Endothelial cell of umbilical vein (primary cell): ENCODE results near the gene SDHAF2.

Experiments
- EZH2 ChIP-seq: IDR thresholded peaks from 2 replicates; pipeline ENCODE4 v1.6.1; 2012; ENCODE audit warnings: borderline replicate concordance, low read depth, mild to moderate bottlenecking, moderate library complexity, low read length, inconsistent platforms; ENCODE audit not compliant: severe bottlenecking
- MAX ChIP-seq: IDR thresholded peaks from 2 replicates; pipeline ENCODE4 v1.6.1; 2011; ENCODE audit not compliant: insufficient read depth, insufficient read length
- MYC ChIP-seq: IDR thresholded peaks from one replicate; pipeline ENCODE4 v1.6.1; 2011; ENCODE audit warnings: mild to moderate bottlenecking, low read depth, low read length
- POLR2A ChIP-seq: IDR thresholded peaks from 2 replicates; pipeline ENCODE4 v1.6.1; 2012; ENCODE audit warnings: low read depth, mild to moderate bottlenecking, control low read depth, low read length
- POLR2AphosphoS5 ChIP-seq: IDR thresholded peaks from 2 replicates; pipeline ENCODE4 v1.6.1; 2012; ENCODE audit warnings: low read depth, mild to moderate bottlenecking, control low read depth, low read length, moderate library complexity; ENCODE audit not compliant: insufficient read depth
- TF ChIP-seq, protein P1 (sequence below), 2 donors: IDR thresholded peaks; 1 replicate in 1 of 2; 2 replicates in 1 of 2; pipeline ENCODE4 v1.5.1; 2011; ENCODE audit warnings: low read length in 2 of 2, mild to moderate bottlenecking in 2 of 2, moderate library complexity in 2 of 2, control low read depth in 1 of 2, inconsistent platforms in 1 of 2, low read depth in 1 of 2; ENCODE audit not compliant: insufficient read depth in 1 of 2; ENCODE audit errors: extremely low read depth in 1 of 2

DNA sequence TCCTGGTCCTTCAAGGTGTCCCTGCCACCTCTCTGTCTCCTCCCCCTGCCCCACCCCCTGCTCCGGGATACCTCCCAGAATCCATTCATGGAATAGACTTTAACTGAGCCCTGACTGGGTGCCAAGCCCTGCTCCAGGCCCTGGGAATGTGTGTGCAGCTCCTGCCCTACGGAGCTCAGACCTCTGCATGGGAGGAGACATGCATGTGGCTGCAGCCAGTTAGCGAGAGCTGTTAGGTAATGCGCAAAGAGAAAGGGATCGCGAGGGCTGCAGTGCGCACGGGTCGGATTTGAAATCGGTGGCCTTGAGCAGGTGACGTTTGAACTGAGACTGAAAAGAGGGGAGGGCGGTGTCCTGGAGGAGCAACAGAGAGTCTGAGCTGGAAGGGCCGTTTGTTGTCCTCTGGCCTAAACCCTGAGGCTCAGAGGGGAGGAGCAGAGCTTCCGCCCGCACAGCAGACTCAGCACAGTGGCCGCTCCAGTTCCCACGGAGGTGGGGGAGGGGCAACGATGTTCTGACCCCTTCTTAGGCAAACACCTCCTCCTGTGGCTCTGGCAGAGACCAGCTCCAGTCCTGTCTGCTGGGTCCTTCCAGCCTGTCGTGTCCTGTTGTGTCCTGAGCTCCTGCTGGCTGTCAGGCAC lies 58.8 kb downstream of the SDHAF2 start:
- TF ChIP-seq EZH2 = no peak
- TF ChIP-seq POLR2A = no peak
- TF ChIP-seq, protein P1, sequence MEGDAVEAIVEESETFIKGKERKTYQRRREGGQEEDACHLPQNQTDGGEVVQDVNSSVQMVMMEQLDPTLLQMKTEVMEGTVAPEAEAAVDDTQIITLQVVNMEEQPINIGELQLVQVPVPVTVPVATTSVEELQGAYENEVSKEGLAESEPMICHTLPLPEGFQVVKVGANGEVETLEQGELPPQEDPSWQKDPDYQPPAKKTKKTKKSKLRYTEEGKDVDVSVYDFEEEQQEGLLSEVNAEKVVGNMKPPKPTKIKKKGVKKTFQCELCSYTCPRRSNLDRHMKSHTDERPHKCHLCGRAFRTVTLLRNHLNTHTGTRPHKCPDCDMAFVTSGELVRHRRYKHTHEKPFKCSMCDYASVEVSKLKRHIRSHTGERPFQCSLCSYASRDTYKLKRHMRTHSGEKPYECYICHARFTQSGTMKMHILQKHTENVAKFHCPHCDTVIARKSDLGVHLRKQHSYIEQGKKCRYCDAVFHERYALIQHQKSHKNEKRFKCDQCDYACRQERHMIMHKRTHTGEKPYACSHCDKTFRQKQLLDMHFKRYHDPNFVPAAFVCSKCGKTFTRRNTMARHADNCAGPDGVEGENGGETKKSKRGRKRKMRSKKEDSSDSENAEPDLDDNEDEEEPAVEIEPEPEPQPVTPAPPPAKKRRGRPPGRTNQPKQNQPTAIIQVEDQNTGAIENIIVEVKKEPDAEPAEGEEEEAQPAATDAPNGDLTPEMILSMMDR (IDR thresholded peaks at IDR 0.05; ENCODE audit: extremely low read depth in 1 of 2, insufficient read depth in 1 of 2, low read depth in 1 of 2, low read length in 2 of 2) = no peak
- TF ChIP-seq MYC = no peak
- no peak for TF ChIP-seq MAX
- no peak for TF ChIP-seq POLR2AphosphoS5
